Measurements from ENCODE around the gene PSMB3.
A peak's percentile ranks its signal among the peaks of the same experiment; 100 is the strongest.

The PSMB3 gene

GRCh38 chr17:38751808-38752307 is 683 bp upstream of the PSMB3 start:
- H3K4me3 ChIP-seq (ENCODE audit: low read length), result peak overlapping the region; percentile 84
- no peak for TF ChIP-seq CTCF (conservative IDR thresholded peaks at IDR 0.05; ENCODE audit: low read depth, low read length)
- no peak for DNase-seq (ENCODE audit: low read depth)

GRCh38 chr17:38753071-38753506 is 548 bp downstream of the PSMB3 start:
- H3K4me3 ChIP-seq (ENCODE audit: low read length), result peak overlapping the region; percentile 84
- no peak for TF ChIP-seq CTCF (conservative IDR thresholded peaks at IDR 0.05; ENCODE audit: low read depth, low read length)
- DNase-seq (ENCODE audit: low read depth), result no peak

- peak; percentile 54 for TF ChIP-seq CTCF (conservative IDR thresholded peaks at IDR 0.05; ENCODE audit: low read depth, low read length)
- H3K4me3 ChIP-seq (ENCODE audit: low read length), result no peak overlapping the region
- DNase-seq (ENCODE audit: low read depth), result no peak
These were observed 9.1 kb downstream of the PSMB3 start for GRCh38 chr17:38761612-38762011.

- no peak for DNase-seq (ENCODE audit: low read depth)
- no peak overlapping the region for H3K4me3 ChIP-seq (ENCODE audit: low read length)
- no peak for TF ChIP-seq CTCF (conservative IDR thresholded peaks at IDR 0.05; ENCODE audit: low read depth, low read length)
These were observed 9.7 kb downstream of the PSMB3 start for GRCh38 chr17:38762231-38762630.

GRCh38 chr17:38766341-38766740 is 13.8 kb downstream of the PSMB3 start:
- DNase-seq (ENCODE audit: low read depth), result no peak
- no peak overlapping the region for H3K4me3 ChIP-seq (ENCODE audit: low read length)
- TF ChIP-seq CTCF (conservative IDR thresholded peaks at IDR 0.05; ENCODE audit: low read depth, low read length), result no peak

- DNase-seq (ENCODE audit: low read depth), result no peak
- H3K4me3 ChIP-seq (ENCODE audit: low read length), result no peak overlapping the region
- TF ChIP-seq CTCF (conservative IDR thresholded peaks at IDR 0.05; ENCODE audit: low read depth, low read length), result no peak
These were observed 15.9 kb downstream of the PSMB3 start for GRCh38 chr17:38768417-38768816.

GRCh38 chr17:38773258-38773657 is 20.7 kb downstream of the PSMB3 start:
- H3K4me3 ChIP-seq (ENCODE audit: low read length), result no peak overlapping the region
- no peak for DNase-seq (ENCODE audit: low read depth)
- no peak for TF ChIP-seq CTCF (conservative IDR thresholded peaks at IDR 0.05; ENCODE audit: low read depth, low read length)

All from retinal pigment epithelial cell (primary cell).